Adipose tissue (tissue), 3 donors: ENCODE results near the gene SYT8. TPM values are rescaled to one million over a fixed set of nuclear protein-coding genes. Genes with fewer than 3 reads are reported as not detected.

Source experiments
- H3K27ac ChIP-seq: one replicate; pipeline ENCODE4 v1.5.1; 2013; ENCODE audit warnings: low read depth, low read length
- WGBS, 3 donors: extraction: QIAGEN DNeasy Blood & Tissue Kit; methylation state at CpG; one replicate each; pipeline ENCODE4 v1.1.7; 2013; 5-methylcytosine and 5-hydroxymethylcytosine counted together
- polyA plus RNA-seq, 3 donors: library from polyadenylated mRNA; stranded (reverse); fragments of 200-250 nt; gene quantifications; one replicate each; pipeline ENCODE4 v1.2.3, GENCODE V29; 2013
- donor health status: healthy with polysubstance abuse.
- donor health status: Bipolar disorder and iron deficiency.
- donor health status: healthy.

SYT8 gene
- polyA plus RNA-seq, 3 donors = 0.31 to 7.6 TPM; not detected in 1

GRCh38 chr11:1840780-1841480 is 6.1 kb downstream of the SYT8 start:
- 93 to 95% (median 93%) methylated on average over 31 to 37 of the region's 37 CpGs for WGBS, 3 donors
- no peak overlapping the region for H3K27ac ChIP-seq

DNA sequence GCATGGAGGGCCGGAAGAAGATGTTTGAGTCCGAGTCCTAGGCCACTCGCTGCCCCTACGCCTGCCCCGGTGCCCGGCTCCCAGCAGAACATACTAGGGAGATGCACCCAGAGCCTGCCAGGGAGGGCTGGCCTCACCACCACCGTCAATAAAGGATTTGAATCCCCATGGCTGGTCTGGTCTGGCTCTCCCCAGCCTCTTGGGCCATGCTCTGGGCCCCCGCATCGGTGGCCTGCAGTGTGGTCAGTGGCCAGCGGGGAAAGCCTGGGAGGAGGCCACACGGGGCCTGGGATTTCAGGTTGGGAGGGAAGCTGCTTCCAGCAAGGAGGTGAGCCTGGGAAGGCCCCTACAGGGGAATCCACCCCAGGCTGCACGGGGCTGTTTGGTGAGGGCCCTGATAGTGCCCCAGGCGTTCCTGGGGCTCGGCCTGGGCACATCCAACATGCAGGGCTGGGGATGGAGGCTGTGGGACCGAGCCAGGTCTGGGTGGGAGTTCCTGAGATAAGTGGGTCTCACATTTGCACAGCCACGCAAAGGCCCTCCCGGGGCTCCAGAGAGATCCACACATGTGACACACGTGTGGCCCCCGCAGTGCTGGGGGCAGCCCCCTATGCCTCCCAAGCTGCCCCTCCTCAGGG is 6.8 kb downstream of the SYT8 start:
- 86 to 96% (median 89%) methylated on average over 19 of the region's 19 CpGs for WGBS, 3 donors
- no peak overlapping the region for H3K27ac ChIP-seq

GRCh38 chr11:1842149-1843097 is 7.6 kb downstream of the SYT8 start:
- WGBS, 3 donors = 45 to 93% (median 92%) methylated on average over 27 to 29 of the region's 29 CpGs
- H3K27ac ChIP-seq = no peak overlapping the region

- WGBS, 3 donors = 74 to 77% (median 76%) methylated on average over 9 to 11 of the region's 11 CpGs
- H3K27ac ChIP-seq = no peak overlapping the region
These were observed 8.3 kb downstream of the SYT8 start for GRCh38 chr11:1843098-1843473.

DNA sequence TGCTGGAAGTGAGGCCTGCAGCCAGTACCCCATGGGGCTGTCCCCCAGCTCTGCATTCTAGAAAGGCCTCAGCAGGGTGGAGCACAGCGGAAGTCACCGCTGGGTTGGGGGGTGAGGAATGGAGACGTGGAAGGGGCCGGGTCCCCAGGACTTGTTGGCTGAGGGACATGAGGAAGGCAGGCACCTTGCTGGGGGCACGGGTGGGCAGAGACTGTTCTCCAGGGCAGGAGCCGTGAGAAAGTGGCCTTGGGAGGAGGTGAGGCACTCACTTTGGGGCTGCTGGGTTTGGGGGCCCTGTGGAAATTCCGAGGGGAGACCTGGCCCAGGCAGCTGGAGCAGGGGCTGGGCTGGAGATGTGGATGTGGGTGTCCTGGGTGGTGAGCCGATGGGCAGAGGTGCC is 9.0 kb downstream of the SYT8 start:
- H3K27ac ChIP-seq = no peak overlapping the region
- 75 to 82% (median 81%) methylated on average over 8 of the region's 8 CpGs for whole genome bisulfite sequencing, 3 donors

DNA sequence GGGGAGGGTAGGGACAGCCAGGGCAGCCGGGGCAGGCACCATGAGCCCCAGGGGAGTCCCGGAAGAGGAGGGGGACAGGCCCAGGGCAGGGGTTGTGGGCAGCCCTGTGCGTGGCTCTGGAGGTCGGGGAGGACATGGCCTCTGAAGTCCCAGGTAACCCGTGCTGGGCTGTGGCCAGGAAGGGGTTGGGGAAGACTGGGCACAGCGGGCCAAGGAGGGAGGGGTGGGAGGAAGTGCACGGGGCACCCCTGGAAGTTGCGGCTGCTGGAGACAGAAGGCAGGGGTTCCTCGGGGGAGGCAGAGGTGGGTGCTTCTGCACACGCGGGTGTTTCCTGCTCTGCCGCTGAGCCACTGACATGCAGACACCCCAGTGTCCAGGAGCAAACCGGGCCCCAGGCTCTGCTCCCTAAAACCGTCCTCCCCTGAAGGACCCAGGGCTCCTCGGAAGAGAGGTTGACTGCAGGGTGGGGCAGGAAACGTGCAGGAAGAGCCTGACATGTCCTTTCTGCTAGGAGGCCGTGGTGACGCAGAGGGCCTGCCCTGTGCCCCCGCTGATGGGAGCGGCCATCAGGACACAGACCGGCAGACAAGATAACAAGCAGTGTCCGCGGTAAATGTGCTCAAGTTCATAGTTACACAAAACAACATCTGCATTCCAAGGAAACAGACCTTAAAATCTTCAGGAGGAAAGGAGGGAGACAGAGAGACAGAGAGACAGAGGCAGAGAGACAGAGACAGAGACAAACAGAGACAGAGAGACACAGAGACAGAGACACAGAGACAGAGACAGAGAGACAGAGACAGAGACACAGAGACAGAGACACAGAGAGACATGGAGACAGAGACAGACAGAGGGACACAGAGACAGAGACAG is 9.7 kb downstream of the SYT8 start:
- 14 to 51% (median 23%) methylated on average over 21 to 23 of the region's 23 CpGs for WGBS, 3 donors
- H3K27ac ChIP-seq = no peak overlapping the region

- 40 to 78% (median 75%) methylated on average over 1 of the region's 1 CpG for WGBS, 3 donors
- H3K27ac ChIP-seq = no peak overlapping the region
These were observed 10.3 kb downstream of the SYT8 start for GRCh38 chr11:1845095-1845429.

GRCh38 chr11:1845561-1846452 is 11.0 kb downstream of the SYT8 start:
- no peak overlapping the region for H3K27ac ChIP-seq
- 74 to 80% (median 80%) methylated on average over 19 to 21 of the region's 21 CpGs for WGBS, 3 donors

GRCh38 chr11:1846453-1846932 is 11.7 kb downstream of the SYT8 start:
- H3K27ac ChIP-seq = no peak overlapping the region

GRCh38 chr11:1847006-1847735 is 12.4 kb downstream of the SYT8 start:
- no peak overlapping the region for H3K27ac ChIP-seq
- 93 to 96% (median 94%) methylated on average over 32 to 34 of the region's 34 CpGs for WGBS, 3 donors

More at GRCh38 chr11:1846453-1846932, 11.7 kb downstream of the SYT8 start:
- WGBS, 3 donors = 84 to 92% (median 88%) methylated on average over 9 of the region's 9 CpGs

GRCh38 chr11:1847926-1848639 is 13.3 kb downstream of the SYT8 start:
- H3K27ac ChIP-seq = no peak overlapping the region
- WGBS, 3 donors = 80 to 85% (median 84%) methylated on average over 18 of the region's 18 CpGs

GRCh38 chr11:1848640-1849430 is 14.0 kb downstream of the SYT8 start:
- WGBS, 3 donors = 95 to 96% (median 95%) methylated on average over 19 of the region's 19 CpGs
- H3K27ac ChIP-seq = no peak overlapping the region

DNA sequence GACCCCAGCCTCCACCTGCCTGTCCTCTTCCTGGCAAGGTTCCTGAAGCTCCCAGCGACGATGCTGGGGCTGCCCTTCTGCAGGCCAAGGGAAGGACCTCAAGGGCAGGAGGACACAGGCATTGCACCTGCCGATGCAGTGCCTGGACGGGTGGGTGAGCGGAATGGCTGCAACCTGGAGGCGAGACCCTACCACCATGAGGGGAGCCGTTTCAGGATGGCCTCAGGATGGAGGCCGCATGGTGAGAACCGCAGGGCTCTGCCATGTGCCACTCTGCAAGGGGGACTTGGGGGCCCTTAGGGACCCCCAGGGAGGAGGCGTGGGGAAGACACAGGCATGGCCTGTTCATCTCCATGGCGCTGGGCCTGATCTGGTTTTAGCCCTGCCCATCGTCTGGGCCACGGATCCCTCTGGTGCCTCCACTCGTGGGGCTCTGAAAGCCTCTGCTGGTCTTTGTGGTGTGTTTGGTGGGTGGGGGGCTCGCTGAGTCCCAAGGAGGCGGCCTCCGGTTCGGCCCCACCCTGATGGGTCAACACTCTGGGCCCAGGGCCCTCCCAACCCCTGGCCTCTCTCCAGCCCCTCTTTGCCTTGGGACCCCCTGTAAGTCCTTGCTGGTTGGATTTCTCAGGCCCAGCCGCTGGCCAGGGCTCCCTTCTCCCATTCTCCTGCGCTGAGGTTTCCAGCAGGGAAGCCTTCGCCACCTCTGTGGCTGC is 16.8 kb downstream of the SYT8 start:
- H3K27ac ChIP-seq = no peak overlapping the region

DNA sequence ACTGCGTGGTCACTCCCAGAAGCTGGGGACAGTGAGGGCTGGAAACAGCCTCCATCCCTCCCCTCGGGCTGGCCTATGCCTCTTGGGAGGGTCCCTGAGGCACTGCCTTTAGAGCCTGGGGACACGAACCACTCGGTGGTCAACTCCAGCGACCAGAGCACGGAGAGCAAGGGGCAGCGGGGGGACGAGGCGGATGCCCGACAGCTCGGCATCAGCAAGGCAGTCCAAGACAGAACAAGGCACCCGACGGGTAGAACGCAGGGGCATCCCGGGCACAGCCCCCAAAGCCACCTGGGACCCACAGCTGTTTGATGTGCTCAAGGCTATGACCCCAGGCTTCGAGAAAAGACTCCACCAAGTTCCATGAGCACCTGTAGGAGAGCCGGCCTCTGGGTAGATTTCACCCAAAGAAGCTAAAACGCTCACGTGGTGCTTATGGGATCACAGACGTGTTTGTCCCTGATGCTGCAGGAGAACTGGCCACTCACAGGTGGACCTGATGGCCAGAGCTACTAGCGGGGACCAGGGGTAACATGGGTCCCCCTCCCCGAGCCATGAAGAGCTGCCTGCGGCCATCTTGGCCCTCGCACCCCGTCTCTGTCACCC is 17.6 kb downstream of the SYT8 start:
- H3K27ac ChIP-seq = no peak overlapping the region
- WGBS, 3 donors = 81 to 88% (median 84%) methylated on average over 25 of the region's 25 CpGs

More for the DNA sequence above, 16.8 kb downstream of the SYT8 start:
- 87 to 95% (median 91%) methylated on average over 19 to 21 of the region's 21 CpGs for WGBS, 3 donors
